ENCODE measurements around the gene BCAR3.

The BCAR3 gene

GRCh38 chr1:93565496-93566206, 116.0 kb downstream of the BCAR3 start:
- H3K27ac ChIP-seq (ENCODE audit: poor library complexity, severe bottlenecking) = no peak overlapping the region
- peaks cover 97% of the 10 kb centered on the region for H3K36me3 ChIP-seq (ENCODE audit: low read depth)
- DNase-seq (ENCODE audit: low spot score) (no peak), ATAC-seq (ENCODE audit: low read depth) (no peak)
- H3K4me3 ChIP-seq (ENCODE audit: severe bottlenecking) = no peak overlapping the region
- no peaks in the 10 kb centered on the region for H3K9me3 ChIP-seq (ENCODE audit: severe bottlenecking)
- H3K4me1 ChIP-seq (ENCODE audit: insufficient read depth, poor library complexity, severe bottlenecking) = no peaks in the 10 kb centered on the region
- H3K27me3 ChIP-seq (ENCODE audit: insufficient read depth, poor library complexity, severe bottlenecking) = no peaks in the 10 kb centered on the region
- no peak for TF ChIP-seq CTCF (IDR thresholded peaks at IDR 0.05; ENCODE audit: poor library complexity, severe bottlenecking)

GRCh38 chr1:93559695-93560094, 121.9 kb downstream of the BCAR3 start:
- DNase-seq (ENCODE audit: low spot score) (no peak), ATAC-seq (ENCODE audit: low read depth) (0 out of 3 replicates have a peak, but pooled peaks have one; percentile 5)
- H3K36me3 ChIP-seq (ENCODE audit: low read depth) = peaks cover 59% of the 10 kb centered on the region
- no peak overlapping the region for H3K4me3 ChIP-seq (ENCODE audit: severe bottlenecking)
- TF ChIP-seq CTCF (IDR thresholded peaks at IDR 0.05; ENCODE audit: poor library complexity, severe bottlenecking) = no peak
- H3K9me3 ChIP-seq (ENCODE audit: severe bottlenecking) = no peaks in the 10 kb centered on the region
- no peak overlapping the region for H3K27ac ChIP-seq (ENCODE audit: poor library complexity, severe bottlenecking)
- H3K4me1 ChIP-seq (ENCODE audit: insufficient read depth, poor library complexity, severe bottlenecking) = peaks cover 5% of the 10 kb centered on the region
- H3K27me3 ChIP-seq (ENCODE audit: insufficient read depth, poor library complexity, severe bottlenecking) = no peaks in the 10 kb centered on the region

GRCh38 chr1:93559045-93559444, 122.6 kb downstream of the BCAR3 start:
- Histone ChIP-seq H3K36me3 (ENCODE audit: low read depth) (peaks cover 53% of the 10 kb centered on the region), H3K27ac (ENCODE audit: poor library complexity, severe bottlenecking) (no peak overlapping the region), H3K4me3 (ENCODE audit: severe bottlenecking) (no peak overlapping the region), H3K4me1 (ENCODE audit: insufficient read depth, poor library complexity, severe bottlenecking) (peaks cover 11% of the 10 kb centered on the region), H3K27me3 (ENCODE audit: insufficient read depth, poor library complexity, severe bottlenecking) (no peaks in the 10 kb centered on the region), H3K9me3 (ENCODE audit: severe bottlenecking) (no peaks in the 10 kb centered on the region)
- DNase-seq (ENCODE audit: low spot score) = no peak
- ATAC-seq (ENCODE audit: low read depth) = no peak
- no peak for TF ChIP-seq CTCF (IDR thresholded peaks at IDR 0.05; ENCODE audit: poor library complexity, severe bottlenecking)

GRCh38 chr1:93556291-93556690, 125.3 kb downstream of the BCAR3 start:
- no peak overlapping the region for H3K4me3 ChIP-seq (ENCODE audit: severe bottlenecking)
- H3K27ac ChIP-seq (ENCODE audit: poor library complexity, severe bottlenecking) = no peak overlapping the region
- no peak for TF ChIP-seq CTCF (IDR thresholded peaks at IDR 0.05; ENCODE audit: poor library complexity, severe bottlenecking)
- no peaks in the 10 kb centered on the region for H3K9me3 ChIP-seq (ENCODE audit: severe bottlenecking)
- H3K27me3 ChIP-seq (ENCODE audit: insufficient read depth, poor library complexity, severe bottlenecking) = no peaks in the 10 kb centered on the region
- peaks cover 33% of the 10 kb centered on the region for H3K4me1 ChIP-seq (ENCODE audit: insufficient read depth, poor library complexity, severe bottlenecking)
- H3K36me3 ChIP-seq (ENCODE audit: low read depth) = peaks cover 52% of the 10 kb centered on the region
- DNase-seq (ENCODE audit: low spot score) (no peak), ATAC-seq (ENCODE audit: low read depth) (peak; percentile 13; the same call in 2 of the 3 replicates)

All from RWPE2 (cell line).